ENCODE measurements around the gene TMEM101.

DNA sequence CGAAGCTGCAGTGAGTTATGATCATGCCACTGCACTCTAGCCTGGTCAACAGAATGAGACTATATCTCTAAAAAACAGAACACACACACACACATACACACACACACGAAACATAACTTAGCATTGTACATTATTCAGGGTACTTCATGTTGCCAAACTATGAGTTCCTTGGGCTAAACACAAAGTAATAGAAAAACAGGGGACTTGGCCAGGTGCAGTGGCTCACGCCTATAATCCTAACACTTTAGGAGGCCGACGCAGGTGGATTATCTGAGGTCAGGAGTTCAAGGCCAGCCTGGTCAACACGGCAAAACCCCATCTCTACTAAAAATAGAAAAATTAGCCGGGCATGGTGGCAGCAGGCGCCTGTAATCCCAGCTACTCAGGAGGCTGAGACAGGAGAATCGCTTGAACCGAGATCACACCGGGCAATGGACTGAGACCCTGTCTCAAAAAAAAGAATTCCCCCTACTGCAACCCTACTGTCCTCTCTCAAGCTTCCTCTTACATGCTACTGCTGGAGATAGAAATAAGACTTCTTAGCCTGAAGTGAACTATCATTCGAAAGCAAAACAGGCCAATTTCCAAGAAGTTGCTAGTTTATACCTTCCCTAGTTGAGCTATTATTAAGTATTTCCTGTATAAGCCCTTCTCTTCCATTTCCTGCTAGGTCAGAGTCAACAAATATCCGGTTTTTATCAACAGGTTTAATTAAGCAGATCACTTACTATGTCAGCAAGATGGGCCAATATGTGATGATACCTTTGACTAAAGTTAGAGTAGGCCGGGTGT, 44.5 kb upstream of the TMEM101 start:
- no peak for TF ChIP-seq CTCF (IDR thresholded peaks at IDR 0.05)
- no peak for TF ChIP-seq EP300 (IDR thresholded peaks at IDR 0.05)
